ENCODE results near the gene DNAJC2. TPM values are rescaled to one million over a fixed set of nuclear protein-coding genes. Genes with fewer than 3 reads are reported as not detected.

Gene DNAJC2
- total RNA-seq, 1 experiment from 2014 or later, result 33.8 TPM

- H3K27ac Mint-ChIP-seq (ENCODE audit: unreplicated experiment), result no peak overlapping the region
Observed at GRCh38 chr7:103380395-103381191, 36.0 kb upstream of the DNAJC2 start.

DNA sequence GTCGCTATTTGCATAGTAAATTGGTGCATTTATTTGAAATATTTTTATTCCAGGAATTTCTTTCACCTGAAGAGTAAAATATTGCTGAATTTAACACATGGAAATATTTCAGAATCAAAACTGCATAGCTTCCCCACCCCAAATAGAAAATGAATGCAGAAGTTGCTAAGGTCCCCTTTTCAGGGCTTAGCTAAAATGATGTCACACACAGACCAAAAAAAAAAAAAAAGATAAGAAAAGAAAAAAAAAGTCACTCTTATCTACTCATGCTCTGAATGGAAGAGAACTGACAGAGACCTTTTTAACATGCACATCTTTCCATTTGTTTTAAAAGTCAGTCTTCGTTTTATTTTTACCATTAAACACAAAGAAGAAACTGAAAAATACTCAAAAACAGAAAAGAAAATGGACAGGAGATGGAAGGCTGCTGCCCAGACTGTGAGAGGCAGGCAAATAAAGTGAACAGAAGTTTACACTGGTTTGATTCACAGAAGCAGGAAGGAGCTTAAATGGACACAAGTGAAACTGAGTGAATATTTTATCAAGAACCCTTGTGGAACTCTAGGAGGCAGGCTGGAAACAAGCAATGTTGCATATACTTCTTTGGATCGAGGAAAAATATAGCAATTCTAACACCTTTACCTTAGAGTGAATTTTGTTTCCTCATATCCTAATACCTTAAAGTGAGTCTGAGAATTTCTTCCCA lies 34.9 kb upstream of the DNAJC2 start:
- Mint-ChIP-seq H3K27me3 (ENCODE audit: unreplicated experiment) (no peaks in the 10 kb centered on the region), H3K36me3 (ENCODE audit: insufficient read depth, unreplicated experiment) (no peaks in the 10 kb centered on the region), H3K9me3 (ENCODE audit: low read depth, unreplicated experiment) (no peaks in the 10 kb centered on the region), H3K4me3 (ENCODE audit: low read depth, unreplicated experiment) (no peak overlapping the region), H3K27ac (ENCODE audit: unreplicated experiment) (no peak overlapping the region), H3K4me1 (ENCODE audit: low read depth, unreplicated experiment) (no peaks in the 10 kb centered on the region)
- CTCF ChIA-PET, result interaction anchor here (0.7 kb wide), 1 partner anchor 19 kb away, joined by 3 read pairs; no protein-coding TSS in a partner anchor
- TF ChIP-seq CTCF (IDR thresholded peaks at IDR 0.05; ENCODE audit: unreplicated experiment), result no peak
- no peak for DNase-seq
- intact Hi-C loops (cut with micrococcal nuclease; ENCODE audit: unreplicated experiment), result no loop called here
- BruUV-seq (replicated peaks), result no TSS peak

More at GRCh38 chr7:103380395-103381191, 36.0 kb upstream of the DNAJC2 start:
- CTCF ChIA-PET, result no interaction called here
- no TSS peak for BruUV-seq (replicated peaks)
- H3K4me1 Mint-ChIP-seq (ENCODE audit: low read depth, unreplicated experiment), result no peaks in the 10 kb centered on the region
- no peaks in the 10 kb centered on the region for H3K9me3 Mint-ChIP-seq (ENCODE audit: low read depth, unreplicated experiment)
- H3K27me3 Mint-ChIP-seq (ENCODE audit: unreplicated experiment), result no peaks in the 10 kb centered on the region
- no peak overlapping the region for H3K4me3 Mint-ChIP-seq (ENCODE audit: low read depth, unreplicated experiment)
- no peak for TF ChIP-seq CTCF (IDR thresholded peaks at IDR 0.05; ENCODE audit: unreplicated experiment)
- DNase-seq, result no peak
- H3K36me3 Mint-ChIP-seq (ENCODE audit: insufficient read depth, unreplicated experiment), result no peaks in the 10 kb centered on the region
- intact Hi-C loops (cut with micrococcal nuclease; ENCODE audit: unreplicated experiment), result no loop called here

DNA sequence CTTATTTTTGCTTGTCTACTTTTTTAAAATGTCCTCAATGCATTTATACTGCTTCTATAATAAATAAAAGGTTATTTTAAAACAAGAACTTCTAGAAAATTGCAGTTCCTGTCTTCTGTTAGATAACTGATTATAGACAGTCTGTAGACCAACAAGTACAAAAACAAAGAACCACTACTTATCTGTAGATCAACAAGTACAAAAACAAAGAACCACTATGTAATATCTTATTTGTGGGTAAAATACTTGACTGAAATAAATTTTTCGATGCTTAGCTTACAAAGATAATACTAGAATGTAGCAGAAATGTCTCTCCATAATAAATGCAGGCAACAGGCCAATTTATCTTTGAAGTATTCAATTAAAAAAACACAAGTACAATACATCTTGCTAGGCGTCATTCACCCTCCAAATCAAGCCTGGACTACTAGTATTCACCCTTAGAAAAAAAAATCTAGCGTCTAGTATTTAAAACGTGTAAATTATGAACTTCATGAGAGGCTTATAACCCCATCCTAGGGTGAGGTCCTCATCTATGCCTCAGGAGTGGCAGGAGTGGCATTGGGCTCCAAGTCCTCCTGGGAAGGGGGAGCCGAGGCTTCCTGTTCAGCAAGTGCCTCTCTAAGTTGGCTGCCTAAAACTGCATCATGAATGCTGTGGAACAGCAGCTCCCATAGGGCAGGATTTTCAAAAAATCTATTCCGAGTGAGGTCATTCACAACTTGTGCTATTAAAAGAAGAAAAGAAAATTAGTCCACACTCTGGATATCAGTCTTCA lies 29.5 kb upstream of the DNAJC2 start:
- no peaks in the 10 kb centered on the region for H3K4me1 Mint-ChIP-seq (ENCODE audit: low read depth, unreplicated experiment)
- intact Hi-C loops (cut with micrococcal nuclease; ENCODE audit: unreplicated experiment), result no loop called here
- CTCF ChIA-PET, result no interaction called here
- no peaks in the 10 kb centered on the region for H3K27me3 Mint-ChIP-seq (ENCODE audit: unreplicated experiment)
- H3K4me3 Mint-ChIP-seq (ENCODE audit: low read depth, unreplicated experiment), result no peak overlapping the region
- H3K27ac Mint-ChIP-seq (ENCODE audit: unreplicated experiment), result no peak overlapping the region
- TF ChIP-seq CTCF (IDR thresholded peaks at IDR 0.05; ENCODE audit: unreplicated experiment), result no peak
- no TSS peak for BruUV-seq (replicated peaks)
- DNase-seq, result no peak
- no peaks in the 10 kb centered on the region for H3K36me3 Mint-ChIP-seq (ENCODE audit: insufficient read depth, unreplicated experiment)
- no peaks in the 10 kb centered on the region for H3K9me3 Mint-ChIP-seq (ENCODE audit: low read depth, unreplicated experiment)

GRCh38 chr7:103369432-103369831 lies 24.9 kb upstream of the DNAJC2 start:
- no peak for DNase-seq
- intact Hi-C loops (cut with micrococcal nuclease; ENCODE audit: unreplicated experiment), result no loop called here
- no peak overlapping the region for H3K27ac Mint-ChIP-seq (ENCODE audit: unreplicated experiment)
- no peaks in the 10 kb centered on the region for H3K27me3 Mint-ChIP-seq (ENCODE audit: unreplicated experiment)
- H3K9me3 Mint-ChIP-seq (ENCODE audit: low read depth, unreplicated experiment), result no peaks in the 10 kb centered on the region
- no peak for TF ChIP-seq CTCF (IDR thresholded peaks at IDR 0.05; ENCODE audit: unreplicated experiment)
- peaks cover 14% of the 10 kb centered on the region for H3K36me3 Mint-ChIP-seq (ENCODE audit: insufficient read depth, unreplicated experiment)
- no peak overlapping the region for H3K4me3 Mint-ChIP-seq (ENCODE audit: low read depth, unreplicated experiment)
- CTCF ChIA-PET, result no interaction called here
- BruUV-seq (replicated peaks), result no TSS peak
- H3K4me1 Mint-ChIP-seq (ENCODE audit: low read depth, unreplicated experiment), result no peaks in the 10 kb centered on the region
